ENCODE measurements around the gene RFTN1. TPM values are rescaled to one million over a fixed set of nuclear protein-coding genes. Genes with fewer than 3 reads are reported as not detected.

The RFTN1 gene
- total RNA-seq, 4 donors from 2014 or later, result 113 to 137 (median 122) TPM

GRCh38 chr3:16319723-16320122 is 193.8 kb downstream of the RFTN1 start:
- Histone ChIP-seq H3K27me3 (no peaks in the 10 kb centered on the region), H3K4me3 (no peak overlapping the region), H3K4me1 (peaks cover 0 to 10% (median 0%) of the 10 kb centered on the region in 4 donors), H3K9me3 (no peaks in the 10 kb centered on the region), H3K27ac (no peak overlapping the region), H3K36me3 (peaks cover 6 to 87% (median 9%) of the 10 kb centered on the region in 3 donors)
- 90% methylated on average over 4 of the region's 4 CpGs for WGBS, 2 donors
- no peak for DNase-seq (ENCODE audit: low spot score in 2 of 2)
- TF ChIP-seq EP300 (IDR thresholded peaks at IDR 0.05) (no peak), POLR2A (IDR thresholded peaks at IDR 0.05) (no peak)
- TF ChIP-seq, protein P1, sequence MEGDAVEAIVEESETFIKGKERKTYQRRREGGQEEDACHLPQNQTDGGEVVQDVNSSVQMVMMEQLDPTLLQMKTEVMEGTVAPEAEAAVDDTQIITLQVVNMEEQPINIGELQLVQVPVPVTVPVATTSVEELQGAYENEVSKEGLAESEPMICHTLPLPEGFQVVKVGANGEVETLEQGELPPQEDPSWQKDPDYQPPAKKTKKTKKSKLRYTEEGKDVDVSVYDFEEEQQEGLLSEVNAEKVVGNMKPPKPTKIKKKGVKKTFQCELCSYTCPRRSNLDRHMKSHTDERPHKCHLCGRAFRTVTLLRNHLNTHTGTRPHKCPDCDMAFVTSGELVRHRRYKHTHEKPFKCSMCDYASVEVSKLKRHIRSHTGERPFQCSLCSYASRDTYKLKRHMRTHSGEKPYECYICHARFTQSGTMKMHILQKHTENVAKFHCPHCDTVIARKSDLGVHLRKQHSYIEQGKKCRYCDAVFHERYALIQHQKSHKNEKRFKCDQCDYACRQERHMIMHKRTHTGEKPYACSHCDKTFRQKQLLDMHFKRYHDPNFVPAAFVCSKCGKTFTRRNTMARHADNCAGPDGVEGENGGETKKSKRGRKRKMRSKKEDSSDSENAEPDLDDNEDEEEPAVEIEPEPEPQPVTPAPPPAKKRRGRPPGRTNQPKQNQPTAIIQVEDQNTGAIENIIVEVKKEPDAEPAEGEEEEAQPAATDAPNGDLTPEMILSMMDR (IDR thresholded peaks at IDR 0.05), result no peak

DNA sequence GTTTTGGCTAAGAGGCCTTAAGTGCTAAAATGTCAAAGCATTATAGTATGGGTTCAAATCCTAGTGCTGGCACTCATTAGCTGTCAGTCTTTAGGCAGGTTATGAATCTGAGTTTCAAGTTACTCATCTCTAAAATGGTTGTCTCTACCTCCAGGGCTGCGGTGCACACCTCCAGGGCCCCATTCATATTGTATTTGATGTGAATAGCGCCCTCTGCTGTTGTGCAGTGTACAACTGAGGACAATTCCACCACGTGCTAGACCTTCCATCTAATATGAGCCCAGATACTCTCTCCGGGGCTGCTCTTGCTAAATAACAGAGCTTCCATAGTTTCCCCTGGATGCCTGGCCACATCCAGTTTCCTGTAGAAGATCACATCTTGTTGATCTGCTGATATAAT is 194.2 kb downstream of the RFTN1 start:
- peaks cover 6 to 91% (median 9%) of the 10 kb centered on the region in 3 donors for H3K36me3 ChIP-seq
- no peak for DNase-seq (ENCODE audit: low spot score in 2 of 2)
- H3K27ac ChIP-seq, result no peak overlapping the region
- H3K27me3 ChIP-seq, result no peaks in the 10 kb centered on the region
- whole genome bisulfite sequencing, 2 donors, result 64 to 73% methylated on average over 4 of the region's 4 CpGs
- H3K4me3 ChIP-seq, result no peak overlapping the region
- no peak for TF ChIP-seq EP300 (IDR thresholded peaks at IDR 0.05)
- TF ChIP-seq POLR2A (IDR thresholded peaks at IDR 0.05), result no peak
- TF ChIP-seq, protein P1 (IDR thresholded peaks at IDR 0.05), result no peak
- peaks cover 0 to 10% (median 0%) of the 10 kb centered on the region in 4 donors for H3K4me1 ChIP-seq
- no peaks in the 10 kb centered on the region for H3K9me3 ChIP-seq

DNA sequence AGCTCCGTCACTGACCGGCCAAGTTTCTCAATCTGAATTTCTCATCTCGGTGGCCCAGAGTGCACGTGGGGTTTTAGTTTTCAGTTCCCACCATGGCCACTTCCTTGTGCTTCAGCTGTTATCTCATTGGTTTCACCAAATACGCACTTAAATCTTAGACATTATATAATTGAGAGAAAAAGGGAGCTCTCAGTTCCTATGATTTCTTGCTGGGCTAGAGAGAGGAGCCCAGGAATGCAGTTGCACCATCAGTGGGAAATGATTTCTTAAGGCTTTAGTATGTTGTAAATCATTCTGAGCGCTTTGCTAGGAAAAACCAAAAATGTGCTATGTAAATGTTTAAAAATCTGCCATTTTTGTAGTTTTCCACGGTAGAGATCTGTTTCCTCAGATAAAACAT is 195.3 kb downstream of the RFTN1 start:
- no peak for TF ChIP-seq POLR2A (IDR thresholded peaks at IDR 0.05)
- TF ChIP-seq, protein P1 (IDR thresholded peaks at IDR 0.05), result no peak
- TF ChIP-seq EP300 (IDR thresholded peaks at IDR 0.05), result no peak

GRCh38 chr3:16317561-16317945 is 195.9 kb downstream of the RFTN1 start:
- H3K4me1 ChIP-seq, result peaks cover 0 to 13% (median 0%) of the 10 kb centered on the region in 4 donors
- DNase-seq (ENCODE audit: low spot score in 2 of 2), result no peak
- no peak overlapping the region for H3K4me3 ChIP-seq
- peaks cover 0 to 85% (median 9%) of the 10 kb centered on the region in 3 donors for H3K36me3 ChIP-seq
- no peaks in the 10 kb centered on the region for H3K9me3 ChIP-seq
- H3K27me3 ChIP-seq, result no peaks in the 10 kb centered on the region
- WGBS, 2 donors, result 97 to 98% methylated on average over 6 of the region's 6 CpGs
- TF ChIP-seq, protein P1 (IDR thresholded peaks at IDR 0.05), result no peak
- TF ChIP-seq EP300 (IDR thresholded peaks at IDR 0.05) (no peak), POLR2A (IDR thresholded peaks at IDR 0.05) (no peak)
- no peak overlapping the region for H3K27ac ChIP-seq

More for the DNA sequence above, 195.3 kb downstream of the RFTN1 start:
- Histone ChIP-seq H3K9me3 (no peaks in the 10 kb centered on the region), H3K4me1 (peaks cover 0 to 13% (median 0%) of the 10 kb centered on the region in 4 donors), H3K36me3 (peaks cover 6 to 91% (median 9%) of the 10 kb centered on the region in 3 donors), H3K27ac (no peak overlapping the region), H3K4me3 (no peak overlapping the region), H3K27me3 (no peaks in the 10 kb centered on the region)
- DNase-seq (ENCODE audit: low spot score in 2 of 2), result no peak
- WGBS, 2 donors, result 88 to 89% methylated on average over 7 of the region's 7 CpGs

DNA sequence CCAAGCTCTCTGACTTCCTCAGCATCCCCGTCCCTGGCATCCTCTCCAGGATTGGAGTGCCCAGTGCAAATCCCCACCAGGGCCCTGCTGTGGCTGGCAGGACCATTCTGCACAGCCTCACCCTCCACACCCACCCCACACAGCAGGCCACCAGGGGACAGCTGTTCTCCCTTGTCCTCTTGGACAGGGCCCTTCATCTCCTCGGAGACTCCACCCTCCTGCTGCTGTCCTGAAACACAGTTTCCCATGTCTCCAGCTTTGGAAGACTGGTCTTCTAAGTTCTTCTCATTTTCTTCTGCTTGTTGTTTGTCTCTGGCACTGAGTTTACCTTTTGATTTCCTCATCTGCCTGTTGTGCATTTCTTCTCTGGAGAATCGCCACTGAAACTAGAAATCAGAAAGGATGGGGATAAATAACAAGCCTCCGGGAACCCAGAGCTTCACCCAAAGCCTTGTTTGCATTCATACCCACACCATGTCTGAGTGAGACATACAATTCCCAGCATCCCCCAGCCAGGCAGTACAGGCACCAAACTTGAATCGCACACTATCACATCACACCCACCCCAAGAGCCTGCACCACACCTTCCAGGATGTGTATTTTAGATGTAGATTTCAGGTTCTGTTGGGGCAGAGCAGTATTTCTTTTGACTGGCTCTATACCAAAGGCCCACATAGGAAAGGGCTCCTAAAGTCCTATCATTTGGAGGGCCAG is 196.5 kb downstream of the RFTN1 start:
- Histone ChIP-seq H3K9me3 (no peaks in the 10 kb centered on the region), H3K36me3 (peaks cover 0 to 84% (median 9%) of the 10 kb centered on the region in 3 donors), H3K27me3 (no peaks in the 10 kb centered on the region), H3K4me3 (no peak overlapping the region), H3K27ac (no peak overlapping the region), H3K4me1 (peaks cover 0 to 13% (median 2%) of the 10 kb centered on the region in 4 donors)
- no peak for TF ChIP-seq EP300 (IDR thresholded peaks at IDR 0.05)
- TF ChIP-seq POLR2A (IDR thresholded peaks at IDR 0.05), result no peak
- TF ChIP-seq, protein P1 (IDR thresholded peaks at IDR 0.05), result no peak
- WGBS, 2 donors, result 90 to 91% methylated on average over 5 of the region's 5 CpGs
- no peak for DNase-seq (ENCODE audit: low spot score in 2 of 2)

Data from tibial nerve (tissue), 4 donors.